Lower leg skin (tissue), 3 donors: ENCODE data around the gene RRP9.

Experiments
- CTCF ChIP-seq, 3 donors: fragments of 450-650 bp; IDR thresholded peaks; one replicate each; pipeline ENCODE4 v1.5.1; 2016; ENCODE audit warnings: antibody characterized with exemption in 3 of 3, mild to moderate bottlenecking in 3 of 3, moderate library complexity in 2 of 3
- POLR2A ChIP-seq, 2 donors: fragments of 450-650 bp; IDR thresholded peaks; one replicate each; pipeline ENCODE4 v1.6.1; 2016 to 2017; ENCODE audit warnings: antibody characterized with exemption in 2 of 2, mild to moderate bottlenecking in 1 of 2, moderate library complexity in 1 of 2

- no peak for TF ChIP-seq CTCF (IDR thresholded peaks at IDR 0.05)
- TF ChIP-seq POLR2A (IDR thresholded peaks at IDR 0.05) = no peak
Observed at GRCh38 chr3:51949121-51949520, 7.4 kb upstream of the RRP9 start.
